HG02763 (cell line): Measurements from ENCODE around the gene GTF2A1L.
"Not testable (repeated sequence)": the region's sequence is repeated elsewhere in the genome, so short reads cannot be mapped to it uniquely, and the experiment has no call there.

ENCODE experiments used
- ATAC-seq: cut with Tn5 transposase; IDR thresholded peaks from one replicate; pipeline ENCODE4 v1.9.1; 2021; ENCODE audit warnings: mild to moderate bottlenecking, moderate library complexity; ENCODE audit not compliant: unreplicated experiment

GTF2A1L gene

GRCh38 chr2:48617618-48618017 is at the start of gene GTF2A1L:
Gene GTF2A1L, plus strand, starts transcription at chr2:48617856. Its CDS starts 19 bp downstream, at chr2:48617875.
- ATAC-seq: no peak

GRCh38 chr2:48568547-48568946 is 49.1 kb upstream of the GTF2A1L start:
- ATAC-seq: no peak

- no peak for ATAC-seq
Observed at GRCh38 chr2:48569433-48569832, 48.2 kb upstream of the GTF2A1L start.

- ATAC-seq: no peak
Observed at GRCh38 chr2:48572816-48573215, 44.8 kb upstream of the GTF2A1L start.

GRCh38 chr2:48574353-48575287 is 43.0 kb upstream of the GTF2A1L start:
- no peak for ATAC-seq

GRCh38 chr2:48578313-48578712 is 39.3 kb upstream of the GTF2A1L start:
- ATAC-seq: no peak

GRCh38 chr2:48583961-48584360 is 33.7 kb upstream of the GTF2A1L start:
- no peak for ATAC-seq

GRCh38 chr2:48584551-48584950 is 33.1 kb upstream of the GTF2A1L start:
- ATAC-seq: no peak

GRCh38 chr2:48586433-48586832 is 31.2 kb upstream of the GTF2A1L start:
- ATAC-seq: no peak

GRCh38 chr2:48587560-48587959 is 30.1 kb upstream of the GTF2A1L start:
- no peak for ATAC-seq

- ATAC-seq: no peak
Observed at GRCh38 chr2:48587961-48588360, 29.7 kb upstream of the GTF2A1L start.

GRCh38 chr2:48588745-48589144 is 28.9 kb upstream of the GTF2A1L start:
- no peak for ATAC-seq

GRCh38 chr2:48589170-48589767 is 28.4 kb upstream of the GTF2A1L start:
- no peak for ATAC-seq

GRCh38 chr2:48590017-48590416 is 27.6 kb upstream of the GTF2A1L start:
- ATAC-seq: no peak

- no peak for ATAC-seq
Observed at GRCh38 chr2:48592067-48592466, 25.6 kb upstream of the GTF2A1L start.

GRCh38 chr2:48596751-48597150 is 20.9 kb upstream of the GTF2A1L start:
- not testable (repeated sequence) for ATAC-seq

GRCh38 chr2:48597492-48597891 is 20.2 kb upstream of the GTF2A1L start:
- ATAC-seq: no peak

- ATAC-seq: no peak
Observed at GRCh38 chr2:48600204-48600813, 17.3 kb upstream of the GTF2A1L start.

- no peak for ATAC-seq
Observed at GRCh38 chr2:48600917-48601316, 16.7 kb upstream of the GTF2A1L start.

- ATAC-seq: no peak
Observed at GRCh38 chr2:48601349-48601748, 16.3 kb upstream of the GTF2A1L start.

GRCh38 chr2:48605482-48606175 is 12.0 kb upstream of the GTF2A1L start:
- no peak for ATAC-seq
